Measurements from ENCODE around the gene ABHD11.
"Not testable (repeated sequence)": the region's sequence is repeated elsewhere in the genome, so short reads cannot be mapped to it uniquely, and the experiment has no call there.

The ABHD11 gene

GRCh38 chr7:73718438-73718881 is 20.1 kb downstream of the ABHD11 start:
- peak overlapping the region; percentile 78 for H3K9ac ChIP-seq (ENCODE audit: insufficient read length)
- TF ChIP-seq POLR2AphosphoS5 (IDR thresholded peaks at IDR 0.05; ENCODE audit: borderline replicate concordance, low read depth, low read length): no peak
- H3K4me3 ChIP-seq: peak overlapping the region; percentile 83
- DNase-seq (ENCODE audit: low read depth, low spot score): no peak
- H3K36me3 ChIP-seq (ENCODE audit: insufficient read depth, low read length): no peaks in the 10 kb centered on the region
- no peaks in the 10 kb centered on the region for H3K9me3 ChIP-seq (ENCODE audit: low read depth, low read length)
- no peak overlapping the region for H3K27ac ChIP-seq

- H3K9ac ChIP-seq (ENCODE audit: insufficient read length): peak overlapping the region; percentile 78
- no peak overlapping the region for H3K27ac ChIP-seq
- TF ChIP-seq FOXP2 (optimal IDR thresholded peaks at IDR 0.05; ENCODE audit: control extremely low read depth, extremely low read length, insufficient read depth): no peak
- TF ChIP-seq POLR2AphosphoS5 (IDR thresholded peaks at IDR 0.05; ENCODE audit: borderline replicate concordance, low read depth, low read length): no peak; the same call in 1 of the 2 replicates
- no peak for TF ChIP-seq EZH2 (IDR thresholded peaks at IDR 0.05)
- H3K4me3 ChIP-seq: peak overlapping the region; percentile 83
- no peaks in the 10 kb centered on the region for H3K9me3 ChIP-seq (ENCODE audit: low read depth, low read length)
- no peak for DNase-seq (ENCODE audit: low read depth, low spot score)
- H3K36me3 ChIP-seq (ENCODE audit: insufficient read depth, low read length): no peaks in the 10 kb centered on the region
These were observed 20.6 kb downstream of the ABHD11 start for GRCh38 chr7:73717991-73718405.

GRCh38 chr7:73717025-73717807 is 21.4 kb downstream of the ABHD11 start:
- Histone ChIP-seq H3K9me3 (ENCODE audit: low read depth, low read length) (no peaks in the 10 kb centered on the region), H3K4me3 (peak overlapping the region; percentile 83), H3K27ac (no peak overlapping the region), H3K9ac (ENCODE audit: insufficient read length) (no peak overlapping the region), H3K36me3 (ENCODE audit: insufficient read depth, low read length) (no peaks in the 10 kb centered on the region)
- TF ChIP-seq POLR2AphosphoS5 (IDR thresholded peaks at IDR 0.05; ENCODE audit: borderline replicate concordance, low read depth, low read length) (no peak), FOXP2 (optimal IDR thresholded peaks at IDR 0.05; ENCODE audit: control extremely low read depth, extremely low read length, insufficient read depth) (no peak), EZH2 (IDR thresholded peaks at IDR 0.05) (no peak)
- no peak for DNase-seq (ENCODE audit: low read depth, low spot score)

- Histone ChIP-seq H3K4me3 (no peak overlapping the region), H3K27ac (peak overlapping the region; percentile 68; the same call in 1 of the 2 replicates), H3K36me3 (ENCODE audit: insufficient read depth, low read length) (no peaks in the 10 kb centered on the region), H3K9ac (ENCODE audit: insufficient read length) (no peak overlapping the region), H3K9me3 (ENCODE audit: low read depth, low read length) (no peaks in the 10 kb centered on the region)
- TF ChIP-seq FOXP2 (optimal IDR thresholded peaks at IDR 0.05; ENCODE audit: control extremely low read depth, extremely low read length, insufficient read depth): no peak
- TF ChIP-seq EZH2 (IDR thresholded peaks at IDR 0.05): no peak
- TF ChIP-seq POLR2AphosphoS5 (IDR thresholded peaks at IDR 0.05; ENCODE audit: borderline replicate concordance, low read depth, low read length): no peak
- DNase-seq (ENCODE audit: low read depth, low spot score): no peak
These were observed 22.2 kb downstream of the ABHD11 start for GRCh38 chr7:73716318-73716890.

- Histone ChIP-seq H3K36me3 (ENCODE audit: insufficient read depth, low read length) (no peaks in the 10 kb centered on the region), H3K9ac (ENCODE audit: insufficient read length) (no peak overlapping the region), H3K9me3 (ENCODE audit: low read depth, low read length) (no peaks in the 10 kb centered on the region), H3K4me3 (peak overlapping the region; percentile 55), H3K27ac (peak overlapping the region; percentile 68)
- peak; percentile 48 for DNase-seq (ENCODE audit: low read depth, low spot score)
- no peak for TF ChIP-seq POLR2AphosphoS5 (IDR thresholded peaks at IDR 0.05; ENCODE audit: borderline replicate concordance, low read depth, low read length)
- TF ChIP-seq EZH2 (IDR thresholded peaks at IDR 0.05): no peak
- TF ChIP-seq FOXP2 (optimal IDR thresholded peaks at IDR 0.05; ENCODE audit: control extremely low read depth, extremely low read length, insufficient read depth): no peak
These were observed 22.8 kb downstream of the ABHD11 start for GRCh38 chr7:73715648-73716317.

GRCh38 chr7:73713319-73713718 is 25.3 kb downstream of the ABHD11 start:
- not testable (repeated sequence) for H3K36me3 ChIP-seq (ENCODE audit: insufficient read depth, low read length); DNase-seq (ENCODE audit: low read depth, low spot score); H3K27ac ChIP-seq; H3K4me3 ChIP-seq; H3K9me3 ChIP-seq (ENCODE audit: low read depth, low read length); H3K9ac ChIP-seq (ENCODE audit: insufficient read length)

GRCh38 chr7:73712773-73713172 is 25.8 kb downstream of the ABHD11 start:
- no peak overlapping the region for H3K27ac ChIP-seq
- no peak for DNase-seq (ENCODE audit: low read depth, low spot score)
- no peak for TF ChIP-seq FOXP2 (optimal IDR thresholded peaks at IDR 0.05; ENCODE audit: control extremely low read depth, extremely low read length, insufficient read depth)
- no peak for TF ChIP-seq POLR2AphosphoS5 (IDR thresholded peaks at IDR 0.05; ENCODE audit: borderline replicate concordance, low read depth, low read length)
- no peak for TF ChIP-seq EZH2 (IDR thresholded peaks at IDR 0.05)
- no peak overlapping the region for H3K9ac ChIP-seq (ENCODE audit: insufficient read length)
- no peaks in the 10 kb centered on the region for H3K36me3 ChIP-seq (ENCODE audit: insufficient read depth, low read length)
- H3K9me3 ChIP-seq (ENCODE audit: low read depth, low read length): no peaks in the 10 kb centered on the region
- H3K4me3 ChIP-seq: no peak overlapping the region

- no peak for TF ChIP-seq POLR2AphosphoS5 (IDR thresholded peaks at IDR 0.05; ENCODE audit: borderline replicate concordance, low read depth, low read length)
- no peak for TF ChIP-seq FOXP2 (optimal IDR thresholded peaks at IDR 0.05; ENCODE audit: control extremely low read depth, extremely low read length, insufficient read depth)
- no peak for TF ChIP-seq EZH2 (IDR thresholded peaks at IDR 0.05)
- no peak overlapping the region for H3K4me3 ChIP-seq
- no peak overlapping the region for H3K9ac ChIP-seq (ENCODE audit: insufficient read length)
- H3K27ac ChIP-seq: peak overlapping the region; percentile 17; the same call in 1 of the 2 replicates
- no peaks in the 10 kb centered on the region for H3K9me3 ChIP-seq (ENCODE audit: low read depth, low read length)
- DNase-seq (ENCODE audit: low read depth, low spot score): no peak
- no peaks in the 10 kb centered on the region for H3K36me3 ChIP-seq (ENCODE audit: insufficient read depth, low read length)
These were observed 29.5 kb downstream of the ABHD11 start for GRCh38 chr7:73708961-73709549.
